ENCODE results near the gene HORMAD2. TPM values are rescaled to one million over a fixed set of nuclear protein-coding genes. Genes with fewer than 3 reads are reported as not detected.

The HORMAD2 gene
- total RNA-seq, 1 experiment from 2014 or later, result not detected

- no TSS peak for BruUV-seq (replicated peaks)
Observed at GRCh38 chr22:30188911-30189310, 108.6 kb downstream of the HORMAD2 start.

GRCh38 chr22:30190574-30190973, 110.3 kb downstream of the HORMAD2 start:
- Histone ChIP-seq H3K9me2 (ENCODE audit: insufficient read depth) (peaks cover 6% of the 10 kb centered on the region; the same call in 1 of the 2 replicates), H3K4me1 (replicated peaks; ENCODE audit: insufficient read depth) (peaks cover 44% of the 10 kb centered on the region), H3F3A (ENCODE audit: insufficient read depth, low read depth) (peaks cover 26% of the 10 kb centered on the region), H4K20me1 (ENCODE audit: insufficient read depth) (no peaks in the 10 kb centered on the region), H3K4me3 (no peak overlapping the region), H3K27me3 (ENCODE audit: insufficient read depth, low read depth) (no peaks in the 10 kb centered on the region), H2AFZ (no peak overlapping the region), H3K27ac (no peak overlapping the region), H3K4me2 (no peak overlapping the region), H3K36me3 (ENCODE audit: low read depth) (no peaks in the 10 kb centered on the region), H3K79me2 (ENCODE audit: low read depth) (no peaks in the 10 kb centered on the region), H3K9me3 (ENCODE audit: insufficient read depth, low read depth) (no peaks in the 10 kb centered on the region)
- TF ChIP-seq EZH2 (IDR thresholded peaks at IDR 0.05; ENCODE audit: low read depth) (no peak), CTCF (conservative IDR thresholded peaks at IDR 0.05) (no peak)
- no peak for DNase-seq
- ChIA-PET CTCF (interaction anchor here (0.5 kb wide), 1 partner anchor 16 kb away, joined by 15 read pairs; no protein-coding TSS in a partner anchor), POLR2A (ENCODE audit: unreplicated experiment) (no interaction called here)
- intact Hi-C loops (cut with micrococcal nuclease; ENCODE audit: unreplicated experiment), result no loop called here
- BruUV-seq (replicated peaks), result no TSS peak

More at GRCh38 chr22:30188911-30189310, 108.6 kb downstream of the HORMAD2 start:
- TF ChIP-seq EZH2 (IDR thresholded peaks at IDR 0.05; ENCODE audit: low read depth) (no peak), CTCF (conservative IDR thresholded peaks at IDR 0.05) (no peak)
- no peak overlapping the region for H3K4me3 ChIP-seq
- POLR2A ChIA-PET (ENCODE audit: unreplicated experiment), result no interaction called here
- DNase-seq, result no peak
- H3K36me3 ChIP-seq (ENCODE audit: low read depth), result no peaks in the 10 kb centered on the region
- peaks cover 27% of the 10 kb centered on the region for H3K4me1 ChIP-seq (replicated peaks; ENCODE audit: insufficient read depth)
- H3K27ac ChIP-seq, result no peak overlapping the region
- H3F3A ChIP-seq (ENCODE audit: insufficient read depth, low read depth), result peaks cover 9% of the 10 kb centered on the region; the same call in 1 of the 2 replicates
- H3K27me3 ChIP-seq (ENCODE audit: insufficient read depth, low read depth), result no peaks in the 10 kb centered on the region
- no peaks in the 10 kb centered on the region for H3K9me3 ChIP-seq (ENCODE audit: insufficient read depth, low read depth)
- H2AFZ ChIP-seq, result no peak overlapping the region
- intact Hi-C loops (cut with micrococcal nuclease; ENCODE audit: unreplicated experiment), result no loop called here
- no peaks in the 10 kb centered on the region for H4K20me1 ChIP-seq (ENCODE audit: insufficient read depth)
- no peak overlapping the region for H3K4me2 ChIP-seq
- H3K79me2 ChIP-seq (ENCODE audit: low read depth), result no peaks in the 10 kb centered on the region
- CTCF ChIA-PET, result no interaction called here
- peaks cover 6% of the 10 kb centered on the region; the same call in 1 of the 2 replicates for H3K9me2 ChIP-seq (ENCODE audit: insufficient read depth)

- no TSS peak for BruUV-seq (replicated peaks)
- H2AFZ ChIP-seq, result no peak overlapping the region
- peaks cover 6% of the 10 kb centered on the region; the same call in 1 of the 2 replicates for H3K9me2 ChIP-seq (ENCODE audit: insufficient read depth)
- no peak overlapping the region for H3K27ac ChIP-seq
- H3K27me3 ChIP-seq (ENCODE audit: insufficient read depth, low read depth), result no peaks in the 10 kb centered on the region
- H3K4me1 ChIP-seq (replicated peaks; ENCODE audit: insufficient read depth), result peaks cover 47% of the 10 kb centered on the region
- H3F3A ChIP-seq (ENCODE audit: insufficient read depth, low read depth), result peaks cover 29% of the 10 kb centered on the region
- H3K9me3 ChIP-seq (ENCODE audit: insufficient read depth, low read depth), result no peaks in the 10 kb centered on the region
- H3K4me3 ChIP-seq, result no peak overlapping the region
- no peaks in the 10 kb centered on the region for H3K79me2 ChIP-seq (ENCODE audit: low read depth)
- H4K20me1 ChIP-seq (ENCODE audit: insufficient read depth), result no peaks in the 10 kb centered on the region
- H3K4me2 ChIP-seq, result no peak overlapping the region
- H3K36me3 ChIP-seq (ENCODE audit: low read depth), result no peaks in the 10 kb centered on the region
- CTCF ChIA-PET, result interaction anchor here (0.5 kb wide), 1 partner anchor 16 kb away, joined by 15 read pairs; no protein-coding TSS in a partner anchor
- no peak for TF ChIP-seq CTCF (conservative IDR thresholded peaks at IDR 0.05)
- no peak for TF ChIP-seq EZH2 (IDR thresholded peaks at IDR 0.05; ENCODE audit: low read depth)
- intact Hi-C loops (cut with micrococcal nuclease; ENCODE audit: unreplicated experiment), result no loop called here
- POLR2A ChIA-PET (ENCODE audit: unreplicated experiment), result interaction anchor here (0.6 kb wide), 1 partner anchor 475 kb away, joined by 3 read pairs; no protein-coding TSS in a partner anchor
- DNase-seq, result no peak
Observed at GRCh38 chr22:30191040-30191701, 110.9 kb downstream of the HORMAD2 start.
